Upper lobe of left lung (tissue), 4 donors: Measurements from ENCODE around the gene AHDC1.

ENCODE experiments used
- CTCF ChIP-seq, 6 experiments: fragments of 450-650 bp in 4 of 6; fragments of 200-600 bp in 2 of 6; sonication (generic) in 2 of 6; IDR thresholded peaks; one replicate each; pipeline ENCODE4 v1.5.1; 2016 to 2019; ENCODE audit warnings: antibody characterized with exemption in 6 of 6
- POLR2AphosphoS5 ChIP-seq, 2 donors: sonication (generic); formaldehyde crosslinking; IDR thresholded peaks; one replicate each; pipeline ENCODE4 v1.5.1; 2017; ENCODE audit warnings: antibody characterized with exemption in 2 of 2

- TF ChIP-seq CTCF (IDR thresholded peaks at IDR 0.05) (no peak), POLR2AphosphoS5 (IDR thresholded peaks at IDR 0.05) (no peak)
Measured at GRCh38 chr1:27560268-27561123, 43.4 kb downstream of the AHDC1 start.
